Transverse colon (tissue), 4 donors: Measurements from ENCODE around the gene HHLA2. TPM values are rescaled to one million over a fixed set of nuclear protein-coding genes. Genes with fewer than 3 reads are reported as not detected.

Experiments
- DNase-seq: peaks from one replicate; pipeline ENCODE4 v3.0.0-alpha.2; 2019
- H3K27ac ChIP-seq, 4 donors: fragments of 200-600 bp; sonication (generic); 2 replicates each; pipeline ENCODE4 v1.5.1; 2016 to 2018; ENCODE audit warnings: inconsistent platforms in 4 of 4
- H3K27me3 ChIP-seq: fragments of 200-600 bp; sonication (generic); 2 replicates; pipeline ENCODE4 v1.5.1; 2017; ENCODE audit warnings: inconsistent platforms
- H3K36me3 ChIP-seq, 4 donors: fragments of 200-600 bp; sonication (generic); 2 replicates each; pipeline ENCODE4 v1.5.1; 2017 to 2019; ENCODE audit warnings: inconsistent platforms in 4 of 4
- H3K4me1 ChIP-seq, 4 donors: fragments of 200-600 bp; sonication (generic); 2 replicates each; pipeline ENCODE4 v1.5.1; 2017 to 2020; ENCODE audit warnings: inconsistent platforms in 4 of 4
- H3K4me3 ChIP-seq, 4 donors: fragments of 200-600 bp; sonication (generic); 1 replicate in 1 of 4; 2 replicates in 3 of 4; pipeline versions ENCODE4 v1.5.1 to v1.6.1; 2017 to 2019; ENCODE audit warnings: inconsistent platforms in 4 of 4
- H3K9me3 ChIP-seq, 2 donors: fragments of 200-600 bp; sonication (generic); 2 replicates each; pipeline ENCODE4 v1.5.1; 2017 to 2019; ENCODE audit warnings: inconsistent platforms in 2 of 2
- CTCF ChIP-seq, 5 experiments: fragments of 200-600 bp in 3 of 5; fragments of 450-650 bp in 2 of 5; sonication (generic) in 3 of 5; IDR thresholded peaks; 1 replicate in 2 of 5; 2 replicates in 3 of 5; pipeline ENCODE4 v1.5.1; 2016 to 2017; ENCODE audit warnings: antibody characterized with exemption in 5 of 5, inconsistent platforms in 3 of 5, mild to moderate bottlenecking in 2 of 5, moderate library complexity in 1 of 5
- EP300 ChIP-seq: sonication (generic); formaldehyde crosslinking; IDR thresholded peaks from one replicate; pipeline ENCODE4 v1.6.1; 2017; ENCODE audit warnings: antibody characterized with exemption, low read depth
- POLR2A ChIP-seq: fragments of 450-650 bp; IDR thresholded peaks from one replicate; pipeline ENCODE4 v1.6.1; 2016; ENCODE audit warnings: antibody characterized with exemption, mild to moderate bottlenecking, moderate library complexity
- POLR2AphosphoS5 ChIP-seq, 3 donors: sonication (generic); formaldehyde crosslinking; IDR thresholded peaks; one replicate each; pipeline ENCODE4 v1.6.1; 2016; ENCODE audit warnings: antibody characterized with exemption in 3 of 3
- WGBS, 2 donors: methylation state at CpG; one replicate each; pipeline ENCODE4 v1.1.5; 2018; ENCODE audit warnings: low coverage in 1 of 2; 5-methylcytosine and 5-hydroxymethylcytosine counted together
- in situ Hi-C, 4 donors: fragments of 200-750 bp; cut with MboI; loops; one replicate each; pipeline versions ENCODE4 v1.15.0 to v1.15.1; 2017; ENCODE audit warnings: low sequenced_read_pairs in 3 of 4, low pct_ligation_motif_present in 1 of 4, low pct_unique_long_range_greater_than_20kb in 1 of 4
- intact Hi-C: fragments of 100-400 bp; cut with DNase I; formaldehyde crosslinking; loops from one replicate; pipeline ENCODE4 v1.15.1; 2023; ENCODE audit warnings: low total_unique reads
- total RNA-seq, 4 donors: library from RNA; depleted of rRNA; stranded (reverse); fragments of >200 nt; gene quantifications; one replicate each; pipeline ENCODE4 v1.1.0, GENCODE V29; 2016

Gene HHLA2
- total RNA-seq, 4 donors from 2014 or later, result 26.7 to 226 (median 204) TPM

GRCh38 chr3:108403686-108404345, 107.5 kb downstream of the HHLA2 start:
- no peak for DNase-seq
- Histone ChIP-seq H3K4me3 (no peak overlapping the region), H3K4me1 (peaks cover 15 to 60% (median 30%) of the 10 kb centered on the region in 4 donors), H3K27ac (peak overlapping the region; percentile 58 to 89 (median 72)), H3K27me3 (no peaks in the 10 kb centered on the region), H3K9me3 (no peaks in the 10 kb centered on the region), H3K36me3 (no peaks in the 10 kb centered on the region)
- intact Hi-C loops (no loop called here), in situ Hi-C loops (loop anchor here in 1 of 4 donors (10.0 kb wide), 1 partner anchor 469 kb away; no protein-coding TSS in a partner anchor)
- no peak for TF ChIP-seq EP300
- TF ChIP-seq POLR2AphosphoS5 (IDR thresholded peaks at IDR 0.05), result no peak
- 43 to 75% methylated on average over 4 of the region's 4 CpGs for WGBS, 2 donors

- Histone ChIP-seq H3K27ac (peak overlapping the region in 3 of 4 donors; percentile 58 to 89 (median 71)), H3K4me3 (no peak overlapping the region), H3K36me3 (no peaks in the 10 kb centered on the region), H3K9me3 (no peaks in the 10 kb centered on the region), H3K4me1 (peaks cover 15 to 63% (median 30%) of the 10 kb centered on the region in 4 donors), H3K27me3 (no peaks in the 10 kb centered on the region)
- in situ Hi-C loops, result loop anchor here in 1 of 4 donors (10.0 kb wide), 1 partner anchor 470 kb away; no protein-coding TSS in a partner anchor
- intact Hi-C loops, result no loop called here
- no peak for TF ChIP-seq EP300
- TF ChIP-seq POLR2A, result no peak
- TF ChIP-seq CTCF (IDR thresholded peaks at IDR 0.05), result no peak
- no peak for TF ChIP-seq POLR2AphosphoS5 (IDR thresholded peaks at IDR 0.05)
- WGBS, 2 donors, result 26 to 27% methylated on average over 1 to 2 of the region's 2 CpGs
- no peak for DNase-seq
Observed at GRCh38 chr3:108404368-108404767, 108.0 kb downstream of the HHLA2 start.

GRCh38 chr3:108406063-108406660, 109.8 kb downstream of the HHLA2 start:
- 42 to 66% methylated on average over 3 of the region's 3 CpGs for WGBS, 2 donors
- no peaks in the 10 kb centered on the region for H3K27me3 ChIP-seq
- in situ Hi-C loops (loop anchor here in 1 of 4 donors (10.0 kb wide), 1 partner anchor 471 kb away; no protein-coding TSS in a partner anchor), intact Hi-C loops (no loop called here)
- no peaks in the 10 kb centered on the region for H3K9me3 ChIP-seq
- no peak for TF ChIP-seq POLR2A
- TF ChIP-seq EP300, result no peak
- no peak for TF ChIP-seq POLR2AphosphoS5 (IDR thresholded peaks at IDR 0.05)
- TF ChIP-seq CTCF (IDR thresholded peaks at IDR 0.05), result no peak
- H3K4me3 ChIP-seq, result no peak overlapping the region
- H3K36me3 ChIP-seq, result no peaks in the 10 kb centered on the region
- H3K4me1 ChIP-seq, result peaks cover 15 to 69% (median 30%) of the 10 kb centered on the region in 4 donors
- peak overlapping the region; percentile 71 to 89 (median 80) for H3K27ac ChIP-seq
- DNase-seq, result no peak

GRCh38 chr3:108406661-108407206, 110.4 kb downstream of the HHLA2 start:
- 30 to 31% methylated on average over 7 of the region's 7 CpGs for WGBS, 2 donors
- Histone ChIP-seq H3K36me3 (no peaks in the 10 kb centered on the region), H3K27me3 (no peaks in the 10 kb centered on the region), H3K9me3 (no peaks in the 10 kb centered on the region), H3K27ac (peak overlapping the region; percentile 79 to 89 (median 84)), H3K4me1 (peaks cover 15 to 69% (median 30%) of the 10 kb centered on the region in 4 donors), H3K4me3 (peak overlapping the region in 3 of 4 donors; percentile 8 to 33 (median 12))
- DNase-seq, result peak; percentile 60
- in situ Hi-C loops (loop anchor here in 1 of 4 donors (10.0 kb wide), 1 partner anchor 472 kb away; no protein-coding TSS in a partner anchor), intact Hi-C loops (no loop called here)
- peak; percentile 84 for TF ChIP-seq POLR2A
- peak in 2 of 3 donors; percentile 72 to 82 for TF ChIP-seq POLR2AphosphoS5 (IDR thresholded peaks at IDR 0.05)
- TF ChIP-seq CTCF (IDR thresholded peaks at IDR 0.05), result peak; percentile 38 to 94 (median 67)
- peak; percentile 96 for TF ChIP-seq EP300
